Stimulated activated CD4-positive, alpha-beta T cell treated with anti-CD3 and anti-CD28 coated beads, Interleukin-4, amount 100 ng/mL, for 1 hour (primary cell): ENCODE data around the gene RALY.

Experiments used
- DNase-seq: peaks from one replicate; pipeline ENCODE4 v3.0.0-alpha.2; 2020

Gene RALY

GRCh38 chr20:33990075-33990474 is 3.6 kb upstream of the RALY start:
- DNase-seq, result no peak

- no peak for DNase-seq
These were observed 2.2 kb upstream of the RALY start for GRCh38 chr20:33991502-33991901.

- DNase-seq, result no peak
These were observed 1.4 kb upstream of the RALY start for GRCh38 chr20:33992145-33992922.

GRCh38 chr20:33992923-33993575 is 662 bp upstream of the RALY start:
- DNase-seq, result peak; percentile 99

- DNase-seq, result peak; percentile 80
These were observed 657 bp downstream of the RALY start for GRCh38 chr20:33994222-33994913.

GRCh38 chr20:33995053-33995831 is 1.5 kb downstream of the RALY start:
- no peak for DNase-seq

GRCh38 chr20:33999025-33999649 is 5.4 kb downstream of the RALY start:
- no peak for DNase-seq

GRCh38 chr20:34001378-34001777 is 7.7 kb downstream of the RALY start:
- DNase-seq, result no peak

GRCh38 chr20:34004227-34004626 is 10.5 kb downstream of the RALY start:
- DNase-seq, result no peak

GRCh38 chr20:34004790-34005457 is 11.2 kb downstream of the RALY start:
- DNase-seq, result no peak

- DNase-seq, result no peak
These were observed 12.9 kb downstream of the RALY start for GRCh38 chr20:34006619-34007018.

GRCh38 chr20:34008477-34008876 is 14.8 kb downstream of the RALY start:
- DNase-seq, result no peak

- DNase-seq, result no peak
These were observed 16.8 kb downstream of the RALY start for GRCh38 chr20:34010405-34010931.

GRCh38 chr20:34011275-34011674 is 17.6 kb downstream of the RALY start:
- no peak for DNase-seq

- no peak for DNase-seq
These were observed 18.6 kb downstream of the RALY start for GRCh38 chr20:34012330-34012729.

GRCh38 chr20:34012735-34013134 is 19.0 kb downstream of the RALY start:
- no peak for DNase-seq

- DNase-seq, result no peak
These were observed 19.8 kb downstream of the RALY start for GRCh38 chr20:34013554-34013953.

- DNase-seq, result no peak
These were observed 21.2 kb downstream of the RALY start for GRCh38 chr20:34014878-34015277.

GRCh38 chr20:34015401-34016335 is 22.0 kb downstream of the RALY start:
- DNase-seq, result no peak

GRCh38 chr20:34016736-34017135 is 23.0 kb downstream of the RALY start:
- no peak for DNase-seq

GRCh38 chr20:34017610-34018009 is 23.9 kb downstream of the RALY start:
- no peak for DNase-seq
